ENCODE results near the gene AFG1L. TPM values are rescaled to one million over a fixed set of nuclear protein-coding genes. Genes with fewer than 3 reads are reported as not detected.
A peak's percentile ranks its signal among the peaks of the same experiment; 100 is the strongest.
"Not testable (repeated sequence)": the region's sequence is repeated elsewhere in the genome, so short reads cannot be mapped to it uniquely, and the experiment has no call there.

Gene AFG1L
- total RNA-seq, 1 experiment from 2014 or later: 4.0 TPM

DNA sequence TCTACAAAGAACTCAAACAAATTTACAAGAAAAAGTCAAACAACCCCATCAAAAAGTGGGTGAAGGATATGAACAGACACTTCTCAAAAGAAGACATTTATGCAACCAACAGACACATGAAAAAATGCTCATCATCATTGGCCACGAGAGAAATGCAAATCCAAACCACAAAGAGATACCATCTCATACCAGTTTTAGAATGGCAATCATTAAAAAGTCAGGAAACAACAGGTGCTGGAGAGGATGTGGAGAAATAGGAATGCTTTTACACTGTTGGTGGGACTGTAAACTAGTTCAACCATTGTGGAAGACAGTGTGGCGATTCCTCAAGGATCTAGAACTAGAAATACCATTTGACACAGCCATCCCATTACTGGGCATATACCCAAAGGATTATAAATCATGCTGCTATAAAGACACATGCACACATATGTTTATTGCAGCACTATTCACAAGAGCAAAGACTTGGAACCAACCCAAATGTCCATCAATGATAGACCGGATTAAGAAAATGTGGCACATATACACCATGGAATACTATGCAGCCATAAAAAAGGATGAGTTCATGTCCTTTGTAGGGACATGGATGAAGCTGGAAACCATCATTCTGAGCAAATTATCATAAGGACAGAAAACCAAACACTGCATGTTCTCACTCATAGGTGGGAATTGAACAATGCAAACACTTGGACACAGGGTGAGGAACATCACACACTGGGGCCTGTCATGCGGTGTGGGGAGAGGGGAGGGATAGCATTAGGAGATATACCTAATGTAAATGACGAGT, 121.4 kb downstream of the AFG1L start:
- not testable (repeated sequence) for DNase-seq (ENCODE audit: low read depth)

DNA sequence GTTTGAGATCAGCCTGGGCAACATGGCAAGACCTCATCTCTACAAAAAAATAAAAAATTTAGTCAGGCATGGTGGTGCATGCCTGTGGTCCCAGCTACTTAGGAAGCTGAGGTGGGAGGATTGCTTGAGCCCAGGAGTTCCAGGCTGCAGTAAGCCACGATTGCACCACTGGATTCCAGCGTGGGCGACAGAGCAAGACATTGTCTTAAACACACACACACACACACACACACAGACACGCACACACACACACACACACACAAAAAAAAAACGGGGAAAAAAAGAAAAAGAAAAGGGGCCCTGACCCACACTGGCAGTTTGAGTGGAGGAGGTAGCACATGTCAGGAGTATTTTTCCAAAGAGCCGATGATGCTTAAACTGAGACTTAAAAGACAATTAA, 122.2 kb downstream of the AFG1L start:
- DNase-seq (ENCODE audit: low read depth): no peak

- no peak for DNase-seq (ENCODE audit: low read depth)
Observed at GRCh38 chr6:108419474-108419873, 124.6 kb downstream of the AFG1L start.

DNA sequence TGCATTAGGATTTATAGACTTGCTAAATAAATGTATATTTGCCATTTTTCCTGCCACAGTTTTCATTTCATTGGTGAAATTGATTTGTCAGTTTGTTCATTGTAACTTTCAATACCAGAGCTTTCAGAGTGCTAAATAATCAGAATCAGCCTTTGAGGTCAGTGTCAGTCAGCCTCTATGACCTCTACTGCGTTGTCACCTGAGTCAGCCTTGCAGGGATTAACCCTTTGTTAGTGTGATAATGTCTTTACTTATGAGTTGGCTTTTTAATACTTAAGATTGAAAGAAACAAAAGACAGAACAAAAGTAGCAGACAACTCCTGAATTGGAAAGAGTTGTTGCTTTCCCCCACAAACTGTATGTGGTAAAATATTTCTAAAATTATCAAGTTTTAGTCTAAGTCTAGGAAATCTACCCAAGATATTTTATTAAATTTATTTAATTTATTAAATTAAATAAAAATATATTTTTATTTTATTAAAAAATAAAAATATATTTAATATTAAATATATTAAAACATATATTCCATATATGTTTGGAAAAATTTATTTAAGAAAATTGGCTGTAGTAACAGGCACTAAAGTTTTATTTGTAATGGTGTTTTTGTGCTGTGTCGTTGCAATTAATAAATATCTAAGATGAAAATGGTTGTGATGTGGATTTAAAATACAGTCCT, 125.2 kb downstream of the AFG1L start:
- no peak for DNase-seq (ENCODE audit: low read depth)

GRCh38 chr6:108421366-108421765, 126.5 kb downstream of the AFG1L start:
- peak; percentile 36 for DNase-seq (ENCODE audit: low read depth)

- DNase-seq (ENCODE audit: low read depth): no peak
Observed at GRCh38 chr6:108423982-108424705, 129.3 kb downstream of the AFG1L start.

GRCh38 chr6:108425428-108425827, 130.6 kb downstream of the AFG1L start:
- DNase-seq (ENCODE audit: low read depth): no peak

DNA sequence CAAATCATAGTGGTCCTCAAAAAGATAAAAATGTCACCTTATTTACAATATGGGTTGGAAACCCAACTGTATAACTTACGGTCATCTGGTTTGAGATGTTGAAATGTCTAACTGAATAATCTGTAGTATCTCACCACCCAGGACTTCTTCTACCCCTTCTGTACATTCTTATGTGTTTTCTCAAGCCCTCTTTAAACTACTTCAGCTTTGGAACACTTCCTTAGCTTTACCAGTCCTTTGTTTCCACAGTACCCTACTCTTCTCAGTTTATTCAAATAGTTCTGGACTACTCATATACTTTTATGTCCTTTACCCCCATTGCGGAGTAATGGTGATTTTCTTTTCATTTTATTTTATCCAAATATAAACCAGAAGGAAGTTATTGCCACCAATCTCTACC, 137.3 kb downstream of the AFG1L start:
- DNase-seq (ENCODE audit: low read depth): no peak

DNA sequence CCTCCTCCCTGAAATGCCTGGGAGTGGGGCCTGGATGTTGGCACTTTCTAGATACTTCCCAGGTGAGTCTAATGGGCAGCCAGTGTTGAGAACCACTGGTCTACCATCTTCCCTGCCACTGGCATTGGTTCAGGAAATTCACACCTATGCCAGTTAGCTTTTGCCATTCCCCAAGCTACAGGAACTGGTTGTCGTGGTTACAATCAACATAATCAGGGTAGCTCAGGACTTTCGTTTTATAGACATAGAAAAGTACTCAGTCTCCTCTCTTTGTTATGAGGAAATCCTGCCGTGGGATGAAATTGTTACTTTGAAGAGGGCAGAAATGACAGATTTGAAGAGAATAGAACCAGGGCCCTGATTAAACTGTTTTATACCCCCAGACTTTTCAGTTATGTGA, 137.9 kb downstream of the AFG1L start:
- peak; percentile 9 for DNase-seq (ENCODE audit: low read depth)

DNA sequence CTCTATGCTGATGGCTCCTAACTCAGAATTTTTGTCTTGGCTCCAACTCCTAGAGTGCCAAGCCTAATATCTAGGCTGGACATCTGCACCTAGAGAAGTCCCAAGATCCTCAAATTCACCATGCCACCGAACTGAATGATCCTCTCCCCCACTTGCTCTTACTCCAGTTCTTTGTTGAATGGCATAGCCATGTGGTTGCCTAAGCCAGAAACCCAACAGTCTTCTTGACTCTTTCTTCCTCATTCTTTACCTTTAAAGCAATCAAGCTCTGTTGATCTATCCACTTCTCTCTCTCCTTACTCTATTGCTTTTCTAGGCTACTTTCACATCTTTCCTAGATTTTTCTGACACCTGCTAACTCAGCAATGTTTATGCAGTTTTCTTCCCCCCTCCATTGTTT, 139.4 kb downstream of the AFG1L start:
- no peak for DNase-seq (ENCODE audit: low read depth)

- no peak for DNase-seq (ENCODE audit: low read depth)
Observed at GRCh38 chr6:108435391-108435790, 140.5 kb downstream of the AFG1L start.

- DNase-seq (ENCODE audit: low read depth): no peak
Observed at GRCh38 chr6:108436771-108437170, 141.9 kb downstream of the AFG1L start.

- DNase-seq (ENCODE audit: low read depth): no peak
Observed at GRCh38 chr6:108437821-108438220, 143.0 kb downstream of the AFG1L start.

GRCh38 chr6:108438918-108439317, 144.1 kb downstream of the AFG1L start:
- no peak for DNase-seq (ENCODE audit: low read depth)

- no peak for DNase-seq (ENCODE audit: low read depth)
Observed at GRCh38 chr6:108441141-108441540, 146.3 kb downstream of the AFG1L start.

DNA sequence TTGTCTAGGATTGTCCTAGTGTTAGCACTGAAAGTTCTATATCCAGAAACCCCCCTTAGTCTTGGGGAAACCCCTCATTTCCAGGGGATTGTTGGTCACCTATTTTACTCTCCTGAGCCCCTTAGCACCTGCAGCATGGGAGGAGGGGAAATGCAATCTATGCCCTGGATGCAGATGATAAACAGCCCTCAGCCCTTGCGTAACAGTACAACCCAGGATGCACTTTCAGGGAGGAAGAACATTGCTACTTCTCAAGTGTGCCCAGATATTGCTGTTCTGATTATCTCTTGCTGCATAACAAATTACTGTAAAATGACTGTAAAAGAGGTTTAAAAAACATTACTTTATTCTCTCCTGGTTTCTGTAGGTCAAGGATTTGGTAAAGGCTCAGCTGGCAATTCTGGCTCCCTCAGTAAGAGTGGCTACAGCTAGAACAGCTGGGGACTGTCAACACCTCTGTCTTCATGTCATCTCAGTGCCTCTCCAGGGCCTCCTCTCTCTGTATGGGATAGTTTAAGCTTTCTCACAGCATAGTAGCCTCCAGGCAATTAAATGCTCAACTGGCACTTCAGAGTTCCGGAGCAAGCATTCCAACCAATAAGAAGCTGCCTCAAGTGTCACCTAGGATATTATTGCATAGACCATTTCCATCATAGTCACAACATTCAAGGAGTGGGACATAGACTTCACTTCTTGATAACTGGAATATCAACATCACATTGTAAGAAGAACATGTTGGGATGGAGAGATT, 148.1 kb downstream of the AFG1L start:
- DNase-seq (ENCODE audit: low read depth): no peak

DNA sequence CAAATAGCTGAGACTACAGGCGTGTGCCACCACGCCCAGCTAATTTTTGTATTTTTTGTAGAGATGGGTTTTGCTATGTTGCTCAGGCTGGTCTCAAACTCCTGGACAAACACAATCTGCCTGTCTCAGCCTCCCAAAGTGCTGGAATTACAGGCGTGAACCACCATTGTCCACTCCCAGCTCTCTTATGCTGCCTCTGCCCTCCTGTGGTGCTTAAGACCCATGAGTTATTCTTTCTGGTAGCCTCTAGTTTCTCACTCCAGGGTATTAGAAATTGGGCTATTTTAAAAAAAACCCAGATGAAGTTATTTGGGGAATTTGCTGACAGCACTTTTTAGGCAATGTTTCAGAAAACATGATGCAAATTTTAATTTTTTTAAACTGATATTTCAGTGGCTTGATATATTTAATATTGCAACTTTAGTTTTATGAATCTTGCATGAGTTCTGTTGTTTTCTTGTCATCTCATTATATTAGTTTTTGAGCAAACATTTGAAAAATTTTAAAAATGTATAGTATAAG, 151.8 kb downstream of the AFG1L start:
- no peak for DNase-seq (ENCODE audit: low read depth)

- no peak for DNase-seq (ENCODE audit: low read depth)
Observed at GRCh38 chr6:108448481-108448880, 153.6 kb downstream of the AFG1L start.

DNA sequence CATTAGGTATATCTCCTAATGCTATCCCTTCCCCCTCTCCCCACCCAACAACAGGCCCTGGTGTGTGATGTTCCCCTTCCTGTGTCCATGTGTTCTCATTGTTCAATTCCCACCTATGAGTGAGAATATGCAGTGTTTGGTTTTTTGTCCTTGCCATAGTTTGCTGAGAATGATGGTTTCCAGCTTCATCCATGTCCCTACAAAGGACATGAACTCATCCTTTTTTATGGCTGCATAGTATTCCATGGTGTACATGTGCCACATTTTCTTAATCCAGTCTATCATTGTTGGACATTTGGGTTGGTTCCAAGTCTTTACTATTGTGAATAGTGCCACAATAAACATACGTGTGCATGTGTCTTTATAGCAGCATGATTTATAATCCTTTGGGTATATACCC, 154.9 kb downstream of the AFG1L start:
- DNase-seq (ENCODE audit: low read depth): not testable (repeated sequence)

GRCh38 chr6:108451816-108452215, 157.0 kb downstream of the AFG1L start:
- no peak for DNase-seq (ENCODE audit: low read depth)

DNA sequence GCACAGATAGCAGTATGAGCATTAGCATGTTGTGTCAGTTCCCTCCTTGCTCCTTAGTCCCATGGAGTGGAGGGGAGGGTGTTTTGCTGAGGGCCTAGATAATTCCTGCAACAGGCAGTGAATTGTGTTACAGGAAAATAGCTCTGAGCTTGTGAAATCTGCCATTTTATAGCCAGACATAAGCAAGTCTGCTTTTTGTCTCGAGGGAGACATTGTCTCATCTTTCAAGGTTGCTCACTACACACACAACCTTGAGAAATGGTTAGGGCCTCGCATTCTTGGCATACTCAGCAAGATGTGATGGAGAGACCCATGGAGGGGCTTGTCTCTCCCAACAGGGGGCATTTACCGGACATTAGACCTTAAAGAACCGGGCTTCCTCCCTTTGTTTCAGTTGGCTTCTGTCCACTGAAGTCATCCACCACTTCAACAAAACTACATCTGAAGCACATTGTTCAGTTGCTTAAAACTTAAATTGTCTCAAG, 157.9 kb downstream of the AFG1L start:
- DNase-seq (ENCODE audit: low read depth): no peak

All from RPMI7951 (cell line).